ENCODE measurements around the gene DHRS3. TPM values are rescaled to one million over a fixed set of nuclear protein-coding genes. Genes with fewer than 3 reads are reported as not detected.
"Not testable (repeated sequence)": the region's sequence is repeated elsewhere in the genome, so short reads cannot be mapped to it uniquely, and the experiment has no call there.

The DHRS3 gene
- total RNA-seq, 6 donors from 2014 or later = 84.9 to 154 (median 119) TPM

- DNase-seq (no peak), ATAC-seq (ENCODE audit: low FRiP score in 2 of 2) (no peak)
- Histone ChIP-seq H3K4me1 (peaks cover 8 to 13% (median 11%) of the 10 kb centered on the region in 4 donors), H3K9me3 (peaks cover 0 to 21% (median 11%) of the 10 kb centered on the region in 4 donors), H3K27ac (peak overlapping the region in 2 of 4 donors; percentile 4 to 8), H3K4me3 (no peak overlapping the region), H3K27me3 (no peaks in the 10 kb centered on the region), H3K36me3 (peaks cover 20 to 48% (median 41%) of the 10 kb centered on the region in 4 donors)
- TF ChIP-seq POLR2A (IDR thresholded peaks at IDR 0.05) = no peak
- no peak for TF ChIP-seq POLR2AphosphoS5 (IDR thresholded peaks at IDR 0.05)
- TF ChIP-seq EP300 (IDR thresholded peaks at IDR 0.05) = no peak
- no peak for TF ChIP-seq CTCF (IDR thresholded peaks at IDR 0.05)
- 84 to 95% methylated on average over 8 to 9 of the region's 9 CpGs for WGBS, 2 donors
Observed at GRCh38 chr1:12567288-12567819, 50.7 kb downstream of the DHRS3 start.

- WGBS, 2 donors = 65 to 84% methylated on average over 9 of the region's 9 CpGs
- ATAC-seq (ENCODE audit: low FRiP score in 2 of 2) = peak; percentile 3 to 24
Observed at GRCh38 chr1:12566484-12567287, 51.3 kb downstream of the DHRS3 start.

GRCh38 chr1:12565966-12566352, 52.1 kb downstream of the DHRS3 start:
- WGBS, 2 donors = 85 to 86% methylated on average over 7 of the region's 7 CpGs
- H3K27me3 ChIP-seq = no peaks in the 10 kb centered on the region
- TF ChIP-seq CTCF (IDR thresholded peaks at IDR 0.05) (no peak), POLR2A (IDR thresholded peaks at IDR 0.05) (no peak), EP300 (IDR thresholded peaks at IDR 0.05) (no peak)
- DNase-seq (no peak), ATAC-seq (ENCODE audit: low FRiP score in 2 of 2) (peak; percentile 10 to 23)
- no peak overlapping the region for H3K27ac ChIP-seq
- no peak overlapping the region for H3K4me3 ChIP-seq
- H3K36me3 ChIP-seq = peaks cover 14 to 35% (median 32%) of the 10 kb centered on the region in 4 donors
- peaks cover 0 to 21% (median 11%) of the 10 kb centered on the region in 4 donors for H3K9me3 ChIP-seq
- peaks cover 8 to 13% (median 11%) of the 10 kb centered on the region in 4 donors for H3K4me1 ChIP-seq

More at GRCh38 chr1:12566484-12567287, 51.3 kb downstream of the DHRS3 start:
- Histone ChIP-seq H3K4me1 (peaks cover 8 to 13% (median 11%) of the 10 kb centered on the region in 4 donors), H3K4me3 (no peak overlapping the region), H3K27ac (peak overlapping the region in 2 of 4 donors; percentile 4 to 8), H3K9me3 (peaks cover 0 to 21% (median 11%) of the 10 kb centered on the region in 4 donors), H3K27me3 (no peaks in the 10 kb centered on the region), H3K36me3 (peaks cover 14 to 42% (median 37%) of the 10 kb centered on the region in 4 donors)
- no peak for TF ChIP-seq POLR2A (IDR thresholded peaks at IDR 0.05)
- no peak for TF ChIP-seq CTCF (IDR thresholded peaks at IDR 0.05)
- no peak for TF ChIP-seq POLR2AphosphoS5 (IDR thresholded peaks at IDR 0.05)
- TF ChIP-seq EP300 (IDR thresholded peaks at IDR 0.05) = no peak
- no peak for DNase-seq

GRCh38 chr1:12565094-12565965, 52.7 kb downstream of the DHRS3 start:
- ATAC-seq (ENCODE audit: low FRiP score in 2 of 2) (no peak), DNase-seq (no peak)
- no peaks in the 10 kb centered on the region for H3K27me3 ChIP-seq
- H3K4me1 ChIP-seq = peaks cover 8 to 13% (median 11%) of the 10 kb centered on the region in 4 donors
- H3K4me3 ChIP-seq = no peak overlapping the region
- peak overlapping the region in 1 of 4 donors; percentile 53 for H3K27ac ChIP-seq
- TF ChIP-seq POLR2AphosphoS5 (IDR thresholded peaks at IDR 0.05) (no peak), CTCF (IDR thresholded peaks at IDR 0.05) (no peak), EP300 (IDR thresholded peaks at IDR 0.05) (no peak), POLR2A (IDR thresholded peaks at IDR 0.05) (no peak)
- peaks cover 13 to 28% (median 26%) of the 10 kb centered on the region in 4 donors for H3K36me3 ChIP-seq
- WGBS, 2 donors = 76 to 95% methylated on average over 5 to 10 of the region's 10 CpGs
- H3K9me3 ChIP-seq = peaks cover 0 to 21% (median 11%) of the 10 kb centered on the region in 4 donors

GRCh38 chr1:12564251-12564650, 53.8 kb downstream of the DHRS3 start:
- not testable (repeated sequence) for H3K4me3 ChIP-seq; H3K27me3 ChIP-seq; H3K27ac ChIP-seq; ATAC-seq (ENCODE audit: low FRiP score in 2 of 2); DNase-seq
- peaks cover 8 to 13% (median 11%) of the 10 kb centered on the region in 4 donors for H3K4me1 ChIP-seq
- H3K36me3 ChIP-seq = peaks cover 7 to 21% (median 18%) of the 10 kb centered on the region in 4 donors
- WGBS, 2 donors = 91 to 97% methylated on average over 3 of the region's 3 CpGs
- H3K9me3 ChIP-seq = peaks cover 0 to 21% (median 11%) of the 10 kb centered on the region in 4 donors
